ENCODE measurements around the gene IRAK1.
A peak's percentile ranks its signal among the peaks of the same experiment; 100 is the strongest.

Gene IRAK1

DNA sequence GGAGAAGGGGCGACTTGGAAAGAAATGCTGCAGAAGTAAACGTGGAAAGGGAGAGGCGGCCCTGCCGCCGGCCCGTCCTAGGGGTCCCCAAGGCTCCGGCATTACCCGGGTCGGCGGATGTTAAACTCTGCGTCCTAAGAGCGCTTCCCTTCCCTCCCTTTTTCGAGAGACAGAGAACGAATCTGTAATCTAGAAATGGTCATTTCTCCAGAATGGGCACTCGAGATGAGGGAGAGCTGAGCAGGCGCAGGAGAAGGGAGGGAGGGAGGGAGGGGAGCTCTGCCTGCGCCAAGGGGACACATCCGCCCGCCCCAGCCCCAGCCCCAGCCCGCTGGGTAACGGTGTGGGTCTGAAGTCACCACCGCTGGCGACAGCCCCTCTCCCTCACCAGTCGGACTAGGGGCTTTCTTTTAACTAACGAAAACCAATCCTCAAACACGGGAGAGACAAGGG, 49.8 kb downstream of the IRAK1 start:
- DNase-seq, result peak; percentile 57

DNA sequence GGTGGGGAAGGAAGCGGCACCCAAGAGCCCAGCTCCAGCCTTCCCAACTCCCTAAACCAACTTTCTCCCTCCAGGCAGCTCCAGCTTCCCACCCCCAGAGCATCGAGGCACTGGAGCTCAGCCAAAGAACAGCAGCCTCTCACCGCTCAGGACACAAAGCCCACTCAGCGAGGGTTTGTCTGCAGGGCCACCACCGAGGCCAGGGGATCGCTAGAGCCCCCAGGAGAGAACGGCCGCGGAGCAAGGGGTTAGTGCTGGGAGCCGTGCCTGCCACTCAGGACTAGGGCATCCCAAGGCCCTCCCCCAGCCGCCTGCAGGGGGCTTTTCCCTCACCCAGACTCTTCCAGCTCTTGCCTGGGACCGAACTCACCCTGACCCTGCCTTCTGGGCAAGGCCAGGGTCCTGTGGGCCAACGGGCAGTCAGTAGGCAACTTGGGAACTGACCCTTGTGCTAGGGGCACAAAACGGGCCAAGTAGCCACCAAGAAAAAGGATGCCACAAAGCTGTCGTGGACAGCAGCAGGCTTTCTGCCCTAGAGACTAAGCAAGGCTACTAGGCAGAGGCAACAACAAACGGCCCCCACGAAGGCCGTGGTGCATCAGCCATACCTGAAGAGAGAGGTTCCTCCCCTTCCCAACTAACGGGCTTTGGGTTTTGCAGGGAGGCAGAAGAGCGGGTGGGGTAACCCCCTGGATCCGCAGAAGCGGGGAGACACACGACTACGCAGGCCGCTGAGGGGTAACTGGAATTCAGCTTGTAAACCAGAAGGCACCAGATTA, 50.4 kb downstream of the IRAK1 start:
- no peak for DNase-seq

DNA sequence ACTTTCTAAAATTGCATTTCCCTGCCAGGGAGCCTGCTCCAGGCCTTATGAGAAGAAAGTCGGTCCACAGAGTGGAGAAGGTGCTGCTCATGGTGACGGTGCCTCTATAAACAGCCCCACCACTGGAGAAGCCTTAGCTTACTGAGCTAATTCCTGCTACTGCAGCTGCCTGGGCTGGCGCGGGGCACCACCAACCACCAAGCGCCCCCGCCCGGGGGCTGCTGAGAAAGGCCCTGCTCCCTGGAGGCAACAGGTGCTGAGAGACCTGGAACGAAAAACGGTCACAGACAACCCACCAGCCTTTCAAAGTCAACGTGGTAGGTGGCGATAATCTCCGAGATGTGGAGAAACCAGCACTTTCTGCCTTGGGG, 51.0 kb downstream of the IRAK1 start:
- peak; percentile 60 for DNase-seq

DNA sequence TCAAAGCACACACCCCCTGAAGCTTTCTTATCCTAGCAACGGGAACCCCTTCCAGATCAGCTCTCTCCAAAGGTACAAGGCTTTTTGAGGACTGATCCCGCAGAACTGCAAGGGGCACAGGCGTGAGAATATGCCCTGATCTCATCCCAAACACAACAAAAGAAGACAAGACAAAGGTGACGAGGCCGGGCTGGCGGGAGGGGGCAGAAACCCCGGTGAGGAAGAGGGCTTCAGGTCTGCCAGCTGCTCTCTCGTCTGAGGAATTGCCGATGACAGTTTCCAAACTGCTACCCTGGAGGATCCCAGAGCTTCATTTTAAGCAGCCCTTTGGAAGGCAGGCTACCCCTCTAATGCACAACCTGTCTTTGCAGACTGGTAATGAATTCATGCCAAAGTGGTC, 51.4 kb downstream of the IRAK1 start:
- DNase-seq, result no peak

DNA sequence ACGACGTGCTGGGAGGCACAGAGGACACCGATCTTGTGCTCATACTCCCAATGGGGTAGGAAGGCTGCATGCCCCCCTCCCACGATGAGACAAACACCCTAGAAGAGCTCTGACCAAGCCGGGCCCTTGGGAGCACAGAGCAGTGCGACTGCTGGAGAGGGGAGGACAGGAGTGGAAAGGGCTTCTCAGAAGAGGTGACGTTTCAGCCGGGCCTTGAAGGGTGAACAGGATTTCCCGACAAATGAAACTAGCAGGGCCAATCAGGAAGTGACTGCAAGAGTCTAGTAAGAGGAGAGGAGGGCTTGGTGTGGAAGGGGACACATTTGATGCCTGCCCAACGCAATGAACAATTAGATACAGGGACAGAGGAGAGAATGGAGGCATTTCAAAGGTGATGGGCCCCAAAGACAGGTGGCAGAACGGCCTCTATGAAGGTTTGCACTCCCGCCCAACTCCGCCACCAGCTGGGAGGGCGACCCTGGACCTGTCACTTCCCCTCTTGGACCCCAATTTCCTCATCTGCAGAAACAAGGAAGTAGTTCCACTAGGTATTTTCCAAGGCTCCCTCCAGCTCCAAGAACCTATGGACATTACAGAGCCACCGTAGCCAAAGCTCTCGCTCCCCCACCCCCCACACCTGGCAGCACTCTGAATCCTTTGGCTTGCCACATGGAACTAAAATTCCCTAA, 52.0 kb downstream of the IRAK1 start:
- no peak for DNase-seq

DNA sequence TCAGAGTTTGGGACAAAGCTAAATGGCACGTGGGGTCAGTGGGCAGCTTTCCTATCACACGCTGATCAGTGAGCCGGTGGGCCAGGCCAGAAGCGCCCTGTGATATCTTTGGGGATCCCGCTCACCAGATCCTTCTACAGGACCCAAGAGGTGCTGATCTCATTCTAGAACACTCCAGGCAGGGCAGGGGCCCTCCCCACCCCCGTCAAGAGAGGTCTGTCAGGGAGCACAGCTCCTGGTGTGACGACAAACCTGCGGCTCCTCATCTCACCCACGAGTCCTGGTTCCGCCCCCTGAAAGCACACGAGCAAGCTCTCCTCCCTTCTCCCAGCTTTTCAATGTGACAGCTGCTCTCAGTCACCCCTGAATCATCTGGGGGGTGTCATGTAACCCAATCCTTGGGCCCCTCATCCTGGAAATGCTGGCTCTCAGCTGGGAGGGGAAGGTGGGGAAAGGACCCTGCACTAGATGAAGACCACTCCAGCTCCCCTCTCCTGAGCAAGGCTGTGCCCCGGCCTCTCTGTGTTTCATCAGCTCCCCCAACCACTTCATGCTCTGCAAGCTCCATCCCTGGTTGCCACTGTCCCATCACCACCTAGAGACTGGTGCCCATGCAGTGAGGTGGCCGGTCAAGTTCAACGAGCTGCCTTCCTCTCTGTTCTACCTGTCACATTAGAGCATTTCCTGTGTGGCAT, 52.7 kb downstream of the IRAK1 start:
- no peak for DNase-seq

DNA sequence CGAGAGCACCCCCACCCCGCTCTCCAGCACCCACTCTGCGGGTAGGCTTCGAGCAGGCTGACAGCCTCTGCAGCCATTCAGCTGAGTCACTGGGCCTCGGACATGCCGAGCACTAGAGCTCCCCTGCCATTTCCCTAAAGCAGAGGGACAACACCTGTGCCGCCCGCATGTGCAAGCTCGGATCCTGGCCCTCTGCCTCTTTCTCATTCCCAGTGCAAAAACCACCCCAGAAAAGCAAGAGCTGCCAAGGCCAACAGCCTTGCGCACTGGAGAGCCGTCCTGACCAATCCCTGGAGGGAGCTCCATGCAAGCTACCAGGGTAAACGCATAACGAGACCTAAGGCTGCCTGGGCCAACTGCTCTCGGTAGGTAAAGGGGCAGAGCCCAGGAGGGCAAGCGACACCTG, 53.4 kb downstream of the IRAK1 start:
- DNase-seq, result no peak

DNA sequence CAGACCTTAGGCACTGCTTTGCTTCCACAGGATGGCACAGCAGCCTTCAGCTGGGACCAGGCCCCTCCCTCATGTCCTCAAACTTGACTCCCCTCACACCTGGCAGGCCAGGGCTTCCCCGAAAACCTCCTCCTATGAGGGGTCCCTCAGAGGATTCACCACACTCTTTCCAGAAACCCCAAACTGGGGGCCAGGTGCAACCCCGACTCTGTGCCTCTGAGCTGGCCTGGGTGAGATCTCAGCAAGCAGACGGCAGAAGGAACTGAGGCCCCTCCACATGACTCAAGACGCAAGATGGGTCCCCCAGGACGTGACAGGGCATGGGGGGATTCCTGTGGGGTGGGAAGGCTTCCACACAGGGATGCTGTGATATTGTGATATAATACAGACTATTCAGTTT, 54.3 kb downstream of the IRAK1 start:
- no peak for DNase-seq

DNA sequence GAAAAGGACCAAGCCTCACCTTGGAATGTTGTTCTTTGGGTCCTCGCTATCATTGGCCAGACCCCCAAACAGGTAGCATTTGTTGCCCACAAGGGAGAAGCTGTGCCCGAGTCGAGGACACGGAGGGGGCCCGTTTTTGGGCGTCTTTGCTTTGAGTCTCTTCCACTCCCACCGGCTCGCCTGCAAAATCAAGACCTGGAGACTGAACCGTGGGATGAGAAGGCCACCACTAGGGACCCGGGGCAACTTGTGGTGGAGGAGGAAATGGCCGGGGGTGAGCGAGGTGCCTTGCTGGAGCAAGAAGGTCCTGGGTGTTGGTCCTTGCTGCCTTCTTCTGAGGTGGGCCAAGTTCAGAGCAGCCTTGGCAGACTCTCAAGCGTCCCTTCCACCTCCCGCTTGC, 55.6 kb downstream of the IRAK1 start:
- DNase-seq, result no peak

DNA sequence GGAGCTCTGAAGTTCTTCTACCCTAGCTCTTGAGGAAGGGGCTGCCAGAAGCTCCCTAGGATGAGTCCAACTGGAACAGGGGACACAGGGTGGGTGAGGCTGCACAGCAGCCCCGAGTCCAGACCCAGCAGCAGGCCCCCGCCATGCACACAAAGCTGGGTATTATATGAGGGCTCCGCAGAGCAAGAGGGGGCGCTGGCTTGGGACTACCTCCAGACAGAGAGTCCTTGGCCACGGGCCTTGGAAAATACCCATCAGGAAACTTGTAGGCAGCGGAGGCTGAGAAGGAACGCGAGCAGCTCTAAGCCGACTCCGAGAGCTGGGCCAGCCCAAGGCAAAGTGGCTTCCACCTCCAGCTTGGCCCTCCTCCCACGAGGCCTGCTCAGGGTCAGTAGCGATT, 56.2 kb downstream of the IRAK1 start:
- DNase-seq, result no peak

DNA sequence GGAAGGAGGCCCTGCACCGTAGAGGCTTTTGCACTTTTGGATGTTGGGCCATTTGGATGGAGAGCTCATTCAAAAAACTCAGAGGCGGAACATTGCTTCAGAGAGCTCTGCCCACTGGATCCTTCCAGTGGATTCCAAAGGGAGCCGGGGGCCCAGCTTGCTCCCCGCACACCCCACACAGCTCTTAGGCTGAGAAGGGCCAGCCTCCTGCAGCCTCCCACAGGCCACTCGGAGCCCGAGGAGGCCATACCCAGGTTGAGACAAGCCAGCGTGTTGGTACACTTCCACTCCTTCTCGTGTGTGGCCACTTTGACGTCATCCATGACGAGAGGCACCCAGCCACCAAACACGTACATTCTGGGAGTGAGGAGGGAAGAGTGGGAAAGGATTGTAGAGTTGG, 58.4 kb downstream of the IRAK1 start:
- no peak for DNase-seq

DNA sequence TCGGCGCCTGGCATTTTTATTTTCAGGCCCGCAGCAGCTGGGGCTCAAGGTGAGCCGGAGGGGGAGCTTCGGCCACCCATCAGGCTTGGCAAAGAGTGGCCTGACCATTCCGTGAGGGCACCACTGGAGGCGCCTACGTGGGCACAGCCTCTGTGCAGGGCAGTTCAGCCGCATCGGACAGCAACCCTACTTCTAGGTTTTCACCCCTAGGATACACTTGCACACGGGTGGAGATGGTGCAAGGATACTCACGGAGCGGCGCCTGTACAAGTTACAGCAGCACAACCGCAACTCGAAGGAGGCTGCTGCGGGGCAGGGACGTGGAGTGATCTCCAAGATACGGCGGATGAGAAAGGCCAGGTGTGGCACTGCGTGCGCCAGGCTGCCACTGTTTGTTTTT, 58.9 kb downstream of the IRAK1 start:
- DNase-seq, result no peak
